ENCODE results near the gene PLEKHF1. TPM values are rescaled to one million over a fixed set of nuclear protein-coding genes. Genes with fewer than 3 reads are reported as not detected.

PLEKHF1 gene
- total and polyA plus RNA-seq, 2 of the 8 experiments (the other 6 are each of a cell fraction or from before 2014, with no cell fraction given), result 11.1 to 18.4 TPM

DNA sequence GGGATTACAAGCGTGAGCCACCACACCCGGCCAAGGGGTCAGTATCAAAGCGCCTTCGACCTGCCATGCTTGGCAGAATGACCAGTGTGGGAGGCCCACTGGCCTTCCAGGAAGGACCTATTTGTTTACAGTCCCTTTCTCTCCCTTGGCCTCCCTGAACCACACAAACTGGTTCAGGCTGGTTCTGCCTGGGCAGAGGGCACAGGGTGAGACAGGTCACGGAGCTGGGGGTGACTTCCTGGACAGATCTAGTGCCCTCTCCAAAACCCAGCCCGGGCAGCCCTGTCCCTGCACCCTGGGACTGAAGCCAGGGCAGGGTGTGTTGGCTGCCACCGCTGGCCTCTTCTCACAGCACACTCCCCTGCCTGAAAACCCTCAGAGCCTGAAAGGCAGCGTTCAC is 11.3 kb downstream of the PLEKHF1 start:
- ChIA-PET POLR2A (ENCODE audit: partially characterized antibody) (interaction anchor here (2.3 to 2.7 kb wide), 2 partner anchors 9 to 71 kb away, joined by 9 to 13 read pairs; partner anchors contain the start of gene POP4), CTCF (ENCODE audit: partially characterized antibody) (interaction anchor here (1.1 to 7.8 kb wide), 4 partner anchors 10 to 80 kb away, joined by 3 to 46 read pairs (median 4); no protein-coding TSS in a partner anchor)
- Histone ChIP-seq H3K79me2 (ENCODE audit: control insufficient read depth in 1 of 2, insufficient read depth in 2 of 2, low read length in 2 of 2) (peaks cover 0 to 10% of the 10 kb centered on the region in 2 experiments; a peak in 1 of 4 replicates), H3K18ac (ENCODE audit: extremely low read depth, low read length) (no peak overlapping the region), H3K4me3 (ENCODE audit: extremely low read depth in 1 of 4, insufficient read depth in 2 of 4, low read depth in 3 of 4, low read length in 4 of 4) (no peak overlapping the region), H4K8ac (ENCODE audit: extremely low read depth, insufficient read depth, low read length) (no peak overlapping the region), H4K5ac (ENCODE audit: insufficient read length, low read depth, low read length) (no peak overlapping the region), H3K79me1 (ENCODE audit: low read depth, low read length) (peaks cover 8% of the 10 kb centered on the region; the same call in 1 of the 2 replicates), H3K23ac (ENCODE audit: insufficient read length) (no peak overlapping the region), H3K27me3 (replicated peaks in 1 of 4; ENCODE audit: control insufficient read depth in 3 of 4, extremely low read depth in 1 of 4, insufficient read depth in 3 of 4, low read length in 3 of 4) (no peaks in the 10 kb centered on the region), H3K27ac (ENCODE audit: low read depth, low read length) (no peak overlapping the region), H4K91ac (replicated peaks; ENCODE audit: insufficient read length, low read length) (no peak overlapping the region), H2BK20ac (ENCODE audit: low read length) (no peak overlapping the region), H3K36me3 (ENCODE audit: control insufficient read depth in 2 of 4, insufficient read depth in 4 of 4, low read length in 3 of 4) (peaks cover 0 to 16% (median 3%) of the 10 kb centered on the region in 4 experiments; a peak in 5 of 8 replicates), H4K20me1 (replicated peaks in 1 of 2; ENCODE audit: control insufficient read depth in 1 of 2, insufficient read depth in 2 of 2, low read length in 2 of 2) (peaks cover 3 to 10% of the 10 kb centered on the region in 2 experiments), H3K9me3 (ENCODE audit: insufficient read depth in 2 of 2, low read depth in 1 of 2, low read length in 1 of 2) (no peaks in the 10 kb centered on the region), H3K23me2 (ENCODE audit: low read depth, low read length) (no peaks in the 10 kb centered on the region), H3K9ac (replicated peaks in 1 of 4; ENCODE audit: extremely low read depth in 1 of 4, low read depth in 3 of 4, low read length in 3 of 4) (no peak overlapping the region), H2BK120ac (replicated peaks; ENCODE audit: low read depth, low read length) (no peak overlapping the region), H2BK15ac (ENCODE audit: low read length) (no peak overlapping the region), H2AFZ (ENCODE audit: low read length) (no peak overlapping the region), H2BK12ac (ENCODE audit: low read depth, low read length) (no peak overlapping the region), H3K4me1 (replicated peaks in 1 of 4; ENCODE audit: control insufficient read depth in 3 of 4, insufficient read depth in 4 of 4, low read length in 3 of 4) (no peaks in the 10 kb centered on the region; a peak in 1 of 7 replicates), H2BK5ac (ENCODE audit: low read depth, low read length) (no peak overlapping the region), H3K56ac (replicated peaks; ENCODE audit: insufficient read length, low read depth, low read length) (no peak overlapping the region), H3K14ac (ENCODE audit: insufficient read length) (no peak overlapping the region), H2AK5ac (ENCODE audit: low read depth, low read length) (no peak overlapping the region), H3K4ac (replicated peaks; ENCODE audit: insufficient read length, low read depth, low read length) (no peak overlapping the region), H3K4me2 (ENCODE audit: insufficient read depth in 1 of 2, low read depth in 2 of 2, low read length in 2 of 2) (no peak overlapping the region)
- WGBS, 2 experiments (ENCODE audit: extremely low coverage in 1 of 2, insufficient coverage in 1 of 2, insufficient read length in 1 of 2, insufficient replicate concordance in 2 of 2, low coverage in 1 of 2, low lambda C conversion rate in 2 of 2, missing lambda C conversion rate in 1 of 2), result 93% methylated on average over 8 of the region's 8 CpGs; no CpG with 5 or more reads in 1 of the 2 experiments
- no peak for FAIRE-seq
- TF ChIP-seq, protein P1, sequence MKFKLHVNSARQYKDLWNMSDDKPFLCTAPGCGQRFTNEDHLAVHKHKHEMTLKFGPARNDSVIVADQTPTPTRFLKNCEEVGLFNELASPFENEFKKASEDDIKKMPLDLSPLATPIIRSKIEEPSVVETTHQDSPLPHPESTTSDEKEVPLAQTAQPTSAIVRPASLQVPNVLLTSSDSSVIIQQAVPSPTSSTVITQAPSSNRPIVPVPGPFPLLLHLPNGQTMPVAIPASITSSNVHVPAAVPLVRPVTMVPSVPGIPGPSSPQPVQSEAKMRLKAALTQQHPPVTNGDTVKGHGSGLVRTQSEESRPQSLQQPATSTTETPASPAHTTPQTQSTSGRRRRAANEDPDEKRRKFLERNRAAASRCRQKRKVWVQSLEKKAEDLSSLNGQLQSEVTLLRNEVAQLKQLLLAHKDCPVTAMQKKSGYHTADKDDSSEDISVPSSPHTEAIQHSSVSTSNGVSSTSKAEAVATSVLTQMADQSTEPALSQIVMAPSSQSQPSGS (IDR thresholded peaks at IDR 0.05; ENCODE audit: low read length), result no peak
- TF ChIP-seq YY1 (IDR thresholded peaks at IDR 0.05; ENCODE audit: low read depth, low read length), result no peak
- TF ChIP-seq SP4 (IDR thresholded peaks at IDR 0.05; ENCODE audit: low read length), result no peak
- DNase-seq (ENCODE audit: low read depth in 1 of 2, low spot score in 2 of 2), result no peak

All from H1 (cell line).